OCI-LY3 (cell line): ENCODE data around the gene BTRC.
"Not testable (repeated sequence)": the region's sequence is repeated elsewhere in the genome, so short reads cannot be mapped to it uniquely, and the experiment has no call there.

ENCODE experiments used
- H2AFZ ChIP-seq: fragments of 200-600, 300-600 bp; shearing (Covaris generic); 2 replicates; pipeline ENCODE4 v1.6.0; 2014; ENCODE audit warnings: antibody characterized with exemption, low read depth, low read length
- H3K27ac ChIP-seq: fragments of 200-600, 300-600 bp; sonication (generic); 2 replicates; pipeline ENCODE4 v1.5.1; 2014; ENCODE audit warnings: mild to moderate bottlenecking, low read length, moderate library complexity, mixed read lengths
- H3K27me3 ChIP-seq: fragments of 200-600, 300-600 bp; sonication (generic); 2 replicates; pipeline ENCODE4 v1.6.1; 2014; ENCODE audit warnings: low read depth, low read length, mixed read lengths
- H3K36me3 ChIP-seq: fragments of 200-600, 300-600 bp; sonication (generic); replicated peaks from 2 replicates; pipeline ENCODE3; 2014; ENCODE audit warnings: low read depth, low read length, mixed read lengths
- H3K4me1 ChIP-seq: fragments of 300-600, 200-600 bp; sonication (generic); 2 replicates; pipeline ENCODE4 v1.6.1; 2014; ENCODE audit warnings: low read length, mixed read lengths
- H3K4me2 ChIP-seq: fragments of 200-600, 300-600 bp; sonication (generic); 2 replicates; pipeline ENCODE4 v1.6.1; 2014; ENCODE audit warnings: low read length, mixed read lengths
- H3K4me3 ChIP-seq: fragments of 300-600, 200-600 bp; sonication (generic); 2 replicates; pipeline ENCODE4 v1.5.1; 2014; ENCODE audit warnings: antibody characterized with exemption, mild to moderate bottlenecking, low read length, moderate library complexity
- H3K79me2 ChIP-seq: fragments of 300-600, 200-600 bp; shearing (Covaris generic); 2 replicates; pipeline ENCODE4 v1.6.1; 2014; ENCODE audit warnings: mild to moderate bottlenecking, low read length, mixed read lengths
- H3K9ac ChIP-seq: fragments of 300-600, 200-600 bp; shearing (Covaris generic); 2 replicates; pipeline ENCODE4 v1.6.0; 2014; ENCODE audit warnings: mild to moderate bottlenecking, low read length, moderate library complexity
- H3K9me3 ChIP-seq: fragments of 200-600, 300-600 bp; shearing (Covaris generic); 2 replicates; pipeline ENCODE4 v1.6.1; 2014; ENCODE audit warnings: low read length, mixed read lengths; ENCODE audit not compliant: insufficient read depth
- H4K20me1 ChIP-seq: fragments of 200-600, 300-600 bp; sonication (generic); 2 replicates; pipeline ENCODE4 v1.6.1; 2016; ENCODE audit warnings: low read length, mixed read lengths; ENCODE audit not compliant: insufficient read depth
- EZH2phosphoT487 ChIP-seq: fragments of 200-600 bp; shearing (Covaris generic); IDR thresholded peaks from 2 replicates; pipeline ENCODE4 v1.6.1; 2018; ENCODE audit warnings: antibody characterized with exemption, mixed run types, low read depth
- TF ChIP-seq, protein P1 (sequence below): fragments of 200-600, 300-600 bp; sonication (generic); IDR thresholded peaks from 2 replicates; pipeline ENCODE4 v1.5.1; 2014; ENCODE audit warnings: antibody characterized with exemption, low read length, low read depth

BTRC gene

DNA sequence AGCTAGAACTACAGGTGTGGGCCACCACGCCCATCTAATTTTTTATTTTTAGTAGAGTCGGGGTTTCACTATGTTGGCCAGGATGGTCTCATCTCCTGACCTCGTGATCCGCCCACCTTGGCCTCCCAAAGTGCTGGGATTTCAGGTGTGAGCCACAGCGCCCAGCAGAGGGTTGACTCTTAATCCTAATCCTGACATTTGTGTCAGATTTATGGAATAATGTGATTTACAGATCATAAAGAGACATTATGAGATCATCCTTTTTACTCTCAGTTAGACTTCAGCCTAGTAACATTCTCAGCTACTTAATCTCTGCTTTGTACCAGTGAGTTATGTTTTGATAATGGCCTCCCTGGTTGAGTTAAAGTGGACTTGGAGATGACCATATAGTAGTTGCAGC, 2.2 kb downstream of the BTRC start:
- Histone ChIP-seq H4K20me1 (no peaks in the 10 kb centered on the region), H3K9ac (no peak overlapping the region), H3K4me1 (peaks cover 9% of the 10 kb centered on the region), H3K79me2 (peaks cover 8% of the 10 kb centered on the region), H3K4me3 (no peak overlapping the region), H2AFZ (no peak overlapping the region), H3K27ac (no peak overlapping the region), H3K4me2 (no peak overlapping the region), H3K36me3 (no peaks in the 10 kb centered on the region), H3K27me3 (no peaks in the 10 kb centered on the region), H3K9me3 (no peaks in the 10 kb centered on the region)
- TF ChIP-seq, protein P1, sequence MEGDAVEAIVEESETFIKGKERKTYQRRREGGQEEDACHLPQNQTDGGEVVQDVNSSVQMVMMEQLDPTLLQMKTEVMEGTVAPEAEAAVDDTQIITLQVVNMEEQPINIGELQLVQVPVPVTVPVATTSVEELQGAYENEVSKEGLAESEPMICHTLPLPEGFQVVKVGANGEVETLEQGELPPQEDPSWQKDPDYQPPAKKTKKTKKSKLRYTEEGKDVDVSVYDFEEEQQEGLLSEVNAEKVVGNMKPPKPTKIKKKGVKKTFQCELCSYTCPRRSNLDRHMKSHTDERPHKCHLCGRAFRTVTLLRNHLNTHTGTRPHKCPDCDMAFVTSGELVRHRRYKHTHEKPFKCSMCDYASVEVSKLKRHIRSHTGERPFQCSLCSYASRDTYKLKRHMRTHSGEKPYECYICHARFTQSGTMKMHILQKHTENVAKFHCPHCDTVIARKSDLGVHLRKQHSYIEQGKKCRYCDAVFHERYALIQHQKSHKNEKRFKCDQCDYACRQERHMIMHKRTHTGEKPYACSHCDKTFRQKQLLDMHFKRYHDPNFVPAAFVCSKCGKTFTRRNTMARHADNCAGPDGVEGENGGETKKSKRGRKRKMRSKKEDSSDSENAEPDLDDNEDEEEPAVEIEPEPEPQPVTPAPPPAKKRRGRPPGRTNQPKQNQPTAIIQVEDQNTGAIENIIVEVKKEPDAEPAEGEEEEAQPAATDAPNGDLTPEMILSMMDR, result no peak
- no peak for TF ChIP-seq EZH2phosphoT487

DNA sequence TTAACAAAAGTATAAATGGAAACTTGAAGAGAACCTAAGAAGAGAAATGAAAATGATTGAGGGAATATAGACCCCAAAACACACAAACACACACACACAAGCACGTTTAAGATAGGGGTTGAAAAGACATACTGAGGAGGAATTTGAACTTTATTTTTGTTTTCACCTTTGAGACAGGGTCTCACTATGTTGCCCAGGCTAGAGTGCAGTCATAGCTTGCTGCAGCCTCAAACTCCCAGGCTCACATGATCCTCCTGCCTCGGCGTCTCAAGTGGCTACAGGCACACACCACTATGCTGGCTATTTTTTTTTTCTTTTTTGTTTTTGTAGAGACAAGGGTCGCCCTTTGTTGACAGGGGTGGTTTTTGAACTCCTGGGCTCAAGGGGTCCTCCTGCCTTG, 4.0 kb downstream of the BTRC start:
- H3K9ac ChIP-seq, result no peak overlapping the region

DNA sequence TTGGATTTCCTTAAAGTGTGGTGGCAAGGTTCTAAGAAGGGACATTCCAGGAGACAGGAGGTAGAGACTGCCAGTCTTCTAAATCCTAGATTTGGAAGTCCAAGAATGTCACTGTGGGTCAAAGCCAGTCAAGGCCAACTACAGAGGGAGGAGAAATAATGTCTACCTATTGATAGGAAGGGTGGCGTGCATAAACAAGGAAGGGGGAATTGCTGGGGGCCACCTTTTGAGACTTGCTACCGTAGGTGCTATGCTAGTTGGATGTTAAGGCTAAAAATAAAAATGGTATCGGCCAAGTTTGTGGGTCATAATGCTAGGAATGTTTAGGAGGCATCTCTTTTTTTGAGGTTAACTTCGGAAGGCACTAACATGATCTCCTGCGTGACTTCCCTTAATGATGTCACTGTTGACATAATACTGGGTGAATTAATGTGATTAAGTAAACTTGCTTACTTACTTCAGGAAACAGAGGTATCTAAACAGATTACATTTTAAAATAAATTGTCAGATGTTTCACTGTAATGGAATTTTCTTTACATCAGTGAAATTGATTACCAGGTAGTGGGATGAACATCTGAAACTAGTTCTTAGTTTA, 4.8 kb downstream of the BTRC start:
- Histone ChIP-seq H3K27ac (no peak overlapping the region), H3K36me3 (no peaks in the 10 kb centered on the region), H3K4me2 (no peak overlapping the region), H3K9ac (no peak overlapping the region), H3K9me3 (no peaks in the 10 kb centered on the region), H3K27me3 (no peaks in the 10 kb centered on the region), H3K79me2 (peaks cover 8% of the 10 kb centered on the region), H4K20me1 (no peaks in the 10 kb centered on the region), H3K4me1 (peaks cover 6% of the 10 kb centered on the region; the same call in 1 of the 2 replicates), H3K4me3 (no peak overlapping the region), H2AFZ (no peak overlapping the region)
- no peak for TF ChIP-seq EZH2phosphoT487
- TF ChIP-seq, protein P1, result no peak

More for the DNA sequence above, 4.0 kb downstream of the BTRC start:
- Histone ChIP-seq H4K20me1 (no peaks in the 10 kb centered on the region), H3K79me2 (peaks cover 8% of the 10 kb centered on the region), H3K27ac (no peak overlapping the region), H3K4me3 (no peak overlapping the region), H3K4me2 (no peak overlapping the region), H2AFZ (no peak overlapping the region), H3K4me1 (peaks cover 9% of the 10 kb centered on the region), H3K27me3 (no peaks in the 10 kb centered on the region), H3K36me3 (no peaks in the 10 kb centered on the region), H3K9me3 (no peaks in the 10 kb centered on the region)
- TF ChIP-seq EZH2phosphoT487, result no peak
- TF ChIP-seq, protein P1, result no peak

DNA sequence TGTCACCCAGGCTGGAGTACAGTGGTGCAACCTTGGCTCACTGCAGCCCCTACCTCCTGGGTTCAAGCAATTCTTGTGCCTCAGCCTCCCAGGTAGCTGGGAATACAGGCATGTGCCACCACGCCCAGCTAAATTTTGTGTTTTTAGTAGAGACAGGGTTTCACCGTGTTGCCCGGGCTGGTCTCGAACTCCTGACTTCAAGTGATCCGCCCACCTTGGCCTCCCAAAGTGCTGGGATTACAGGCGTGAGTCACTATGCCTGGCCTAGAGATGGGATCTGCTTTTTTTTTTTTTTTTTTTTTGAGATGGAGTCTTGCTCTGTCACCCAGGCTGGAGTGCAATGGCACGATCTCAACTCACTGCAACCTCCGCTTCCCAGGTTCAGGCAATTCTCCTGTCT, 6.1 kb downstream of the BTRC start:
- not testable (repeated sequence) for H2AFZ ChIP-seq, H4K20me1 ChIP-seq, H3K27ac ChIP-seq, H3K4me3 ChIP-seq, H3K79me2 ChIP-seq, H3K9me3 ChIP-seq, H3K4me1 ChIP-seq, H3K4me2 ChIP-seq, H3K27me3 ChIP-seq, H3K36me3 ChIP-seq, H3K9ac ChIP-seq

DNA sequence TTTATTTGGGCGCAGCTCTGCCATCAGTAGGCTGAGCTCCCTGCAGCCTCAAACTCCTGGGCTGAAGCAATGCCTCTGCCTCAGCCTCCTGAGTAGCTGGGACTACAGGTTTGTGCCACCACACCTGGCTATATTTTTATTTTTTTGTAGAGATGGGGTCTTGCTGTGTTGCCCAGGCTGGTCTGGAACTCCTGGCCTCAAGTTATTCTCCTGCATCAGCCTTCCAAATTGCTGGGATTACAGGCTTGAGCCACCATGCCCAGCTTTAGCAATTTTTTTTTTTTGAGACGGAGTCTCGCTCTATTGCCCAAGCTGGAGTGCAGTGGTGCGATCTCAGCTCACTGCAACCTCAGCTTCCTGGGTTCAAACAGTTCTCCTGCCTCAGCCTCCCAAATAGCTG, 6.9 kb downstream of the BTRC start:
- H3K9me3 ChIP-seq, H4K20me1 ChIP-seq, H3K36me3 ChIP-seq, H3K79me2 ChIP-seq, H2AFZ ChIP-seq, H3K27ac ChIP-seq, H3K4me3 ChIP-seq, H3K9ac ChIP-seq, H3K27me3 ChIP-seq, H3K4me1 ChIP-seq, H3K4me2 ChIP-seq: not testable (repeated sequence)
